DMS 273 (cell line): Measurements from ENCODE around the gene NES.

Experiments used
- DNase-seq: peaks from one replicate; lab custom pipeline; 2025; ENCODE audit not compliant: unreplicated experiment; lab: John Stamatoyannopoulos, UW

NES gene

DNA sequence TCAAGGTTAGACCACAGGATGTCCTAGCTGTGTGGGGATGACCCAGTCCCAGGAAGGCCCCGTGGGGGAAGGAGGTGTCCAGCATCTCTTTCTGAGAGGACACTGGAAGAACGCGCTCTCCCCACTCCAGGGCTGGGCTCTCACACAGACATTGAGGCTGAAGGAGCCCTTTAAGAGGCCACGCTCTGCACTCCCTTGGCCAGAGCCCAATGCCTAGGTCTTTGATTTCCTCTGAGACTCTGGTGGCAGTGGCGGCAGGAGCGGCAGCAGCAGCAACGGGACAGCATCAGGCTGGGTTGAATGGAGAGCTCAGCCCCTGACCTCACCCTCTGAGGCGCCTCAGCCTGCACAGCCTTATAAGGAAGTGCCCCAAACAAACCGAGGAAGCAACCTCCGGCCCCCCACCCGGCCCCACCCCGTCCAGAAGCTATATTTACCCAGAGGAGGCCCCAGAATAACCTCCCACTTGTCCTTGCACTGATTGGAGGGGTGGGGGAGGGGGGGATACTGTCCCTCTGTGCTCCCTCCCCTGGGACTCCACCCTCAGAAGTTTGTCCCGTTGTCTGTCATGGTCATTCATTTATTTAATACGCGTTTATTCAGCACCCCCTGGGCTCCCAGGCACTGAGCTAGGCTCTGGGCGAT, 12.3 kb downstream of the NES start:
- DNase-seq = peak; percentile 53

GRCh38 chr1:156664046-156664766, 13.0 kb downstream of the NES start:
- peak; percentile 30 for DNase-seq

DNA sequence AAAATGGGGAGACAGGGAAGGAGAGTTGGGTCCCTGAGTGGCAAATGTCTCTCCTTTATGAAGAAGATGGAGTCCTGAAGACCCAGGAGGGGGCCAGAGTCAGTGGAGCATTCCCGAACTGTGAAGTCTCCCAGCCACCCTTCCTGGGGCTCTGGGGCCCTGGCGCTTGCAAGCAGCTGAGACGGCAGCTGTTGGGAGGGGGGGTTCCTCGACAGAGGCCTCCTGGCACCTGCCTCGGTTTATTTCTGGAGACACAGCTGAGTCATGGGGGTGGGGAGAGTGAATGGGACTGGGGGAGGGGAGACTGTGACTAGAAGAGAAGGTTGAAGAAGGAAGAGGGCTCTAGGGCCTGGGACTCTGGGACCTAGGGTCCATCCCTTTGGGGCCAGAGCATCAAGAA, 14.0 kb downstream of the NES start:
- peak; percentile 91 for DNase-seq

DNA sequence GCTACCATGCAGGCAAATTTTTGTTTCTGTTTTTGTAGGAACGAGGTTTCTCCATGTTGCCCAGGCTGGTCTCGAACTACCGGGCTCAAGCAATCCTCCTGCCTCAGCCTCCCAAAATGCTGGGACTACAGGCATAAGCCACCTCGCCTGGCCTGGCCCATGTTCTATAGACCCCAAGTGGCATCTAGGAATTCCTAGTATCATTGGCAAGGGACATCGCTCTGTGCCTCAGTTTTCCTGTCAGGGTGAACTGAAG, 14.5 kb downstream of the NES start:
- DNase-seq = no peak

GRCh38 chr1:156662005-156662799, 15.0 kb downstream of the NES start:
- no peak for DNase-seq

GRCh38 chr1:156660752-156661112, 16.5 kb downstream of the NES start:
- DNase-seq = no peak

DNA sequence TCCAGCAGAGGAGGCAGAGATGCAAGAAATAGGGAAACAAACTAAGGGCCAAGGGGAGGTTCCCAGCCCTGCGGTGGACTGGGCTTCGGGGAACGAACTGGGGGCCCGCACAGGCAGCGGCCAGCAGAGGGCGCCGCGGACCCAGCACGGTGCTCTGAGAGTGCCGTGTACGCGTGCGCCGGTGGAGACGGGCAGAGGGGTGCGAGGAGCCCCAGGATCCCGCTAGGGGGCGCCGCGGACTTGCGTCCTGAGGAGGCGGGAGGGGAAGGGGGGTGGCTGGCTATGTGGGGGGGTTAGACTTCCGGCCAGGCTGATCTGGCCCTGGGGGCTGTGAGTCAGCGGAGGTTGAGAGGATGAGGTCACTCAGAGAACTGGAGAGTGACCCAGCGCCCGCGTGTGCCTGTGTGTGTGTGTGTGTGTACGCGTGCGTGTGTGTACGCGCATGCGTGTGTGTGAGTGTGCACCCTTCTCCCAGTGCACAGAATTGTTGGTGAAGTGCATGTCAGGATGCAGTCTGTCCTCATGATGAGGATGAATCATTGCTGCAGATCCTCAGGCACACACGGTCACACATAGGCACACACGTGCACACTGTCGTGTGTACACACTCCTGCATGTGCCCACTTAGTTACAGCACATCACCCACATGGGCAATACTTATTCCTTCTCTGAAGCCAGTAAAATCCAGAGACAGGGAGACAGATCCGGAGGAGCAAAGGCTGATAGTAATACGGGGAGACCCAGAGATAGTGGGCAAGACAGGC, 17.0 kb downstream of the NES start:
- peak; percentile 98 for DNase-seq

GRCh38 chr1:156659661-156659987, 17.6 kb downstream of the NES start:
- no peak for DNase-seq

DNA sequence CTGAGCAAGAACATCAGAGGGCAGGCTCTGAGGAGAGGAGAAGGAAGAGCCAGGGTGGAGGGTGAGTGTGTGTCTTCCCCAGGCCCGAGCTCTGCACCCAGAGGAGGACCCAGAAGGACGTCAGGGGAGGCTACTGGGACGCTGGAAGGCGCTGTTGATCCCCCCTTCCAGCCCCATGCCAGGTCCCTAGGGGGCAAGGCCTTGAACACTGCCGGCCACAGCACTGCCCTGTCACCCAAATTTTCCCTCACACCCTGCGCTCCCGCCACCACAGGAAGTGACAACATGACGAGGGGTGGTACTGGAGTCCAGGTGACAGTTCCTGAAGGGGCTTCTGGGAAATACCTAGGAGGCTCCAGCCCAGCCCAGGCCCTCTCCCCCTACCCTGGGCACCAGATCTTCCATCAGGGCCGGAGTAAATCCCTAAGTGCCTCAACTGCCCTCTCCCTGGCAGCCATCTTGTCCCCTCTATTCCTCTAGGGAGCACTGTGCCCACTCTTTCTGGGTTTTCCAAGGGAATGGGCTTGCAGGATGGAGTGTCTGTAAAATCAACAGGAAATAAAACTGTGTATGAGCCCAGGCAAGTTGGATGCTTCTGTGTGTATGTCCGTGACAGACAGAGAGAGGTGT, 18.1 kb downstream of the NES start:
- no peak for DNase-seq

DNA sequence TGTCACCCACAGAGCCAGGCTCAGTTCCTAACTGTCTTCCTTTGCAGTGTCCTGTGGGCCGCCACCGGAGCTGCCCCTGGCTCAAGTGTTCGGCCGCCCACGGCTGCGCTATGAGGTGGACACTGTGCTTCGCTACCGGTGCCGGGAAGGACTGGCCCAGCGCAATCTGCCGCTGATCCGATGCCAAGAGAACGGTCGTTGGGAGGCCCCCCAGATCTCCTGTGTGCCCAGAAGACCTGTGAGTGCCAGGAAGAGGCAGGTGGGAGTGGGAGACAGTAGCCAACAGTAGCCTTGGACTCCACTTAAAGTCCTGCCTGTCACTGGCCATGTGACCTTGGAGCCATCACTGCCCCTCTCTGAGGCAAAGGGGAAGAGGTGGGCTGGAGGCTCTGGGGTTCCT, 18.7 kb downstream of the NES start:
- no peak for DNase-seq

DNA sequence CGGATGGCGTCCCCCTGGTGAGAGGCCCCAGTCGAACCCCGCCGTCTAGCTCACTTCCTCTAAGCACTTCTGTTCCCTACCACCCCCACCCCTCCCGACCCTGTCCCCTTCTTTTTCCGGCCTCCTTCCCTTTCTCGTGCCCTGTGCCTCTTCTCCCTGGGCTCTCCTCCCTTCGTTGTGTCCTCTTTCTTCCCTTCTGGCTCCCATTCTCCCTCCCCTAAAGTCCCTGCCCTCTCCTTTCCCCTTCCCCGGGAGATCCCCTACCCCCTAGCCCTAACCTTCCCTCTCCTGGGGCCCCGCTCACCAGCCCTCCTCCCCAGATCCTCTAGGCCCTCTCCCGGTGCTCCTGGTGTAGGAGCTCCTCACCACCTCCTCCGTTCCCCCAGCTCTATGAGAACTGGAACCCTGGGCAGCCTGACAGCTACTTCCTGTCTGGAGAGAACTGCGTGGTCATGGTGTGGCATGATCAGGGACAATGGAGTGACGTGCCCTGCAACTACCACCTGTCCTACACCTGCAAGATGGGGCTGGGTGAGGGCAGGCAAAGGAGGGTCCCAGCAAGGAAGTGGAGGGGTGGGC, 19.4 kb downstream of the NES start:
- no peak for DNase-seq

- DNase-seq = peak; percentile 93
These were observed 20.1 kb downstream of the NES start for GRCh38 chr1:156656806-156657740.

- DNase-seq = no peak
These were observed 21.2 kb downstream of the NES start for GRCh38 chr1:156655904-156656516.

GRCh38 chr1:156655151-156655903, 21.9 kb downstream of the NES start:
- peak; percentile 93 for DNase-seq

- peak; percentile 83 for DNase-seq
These were observed 22.5 kb downstream of the NES start for GRCh38 chr1:156654700-156655099.

- no peak for DNase-seq
These were observed 24.2 kb downstream of the NES start for GRCh38 chr1:156652992-156653355.

GRCh38 chr1:156652131-156652991, 24.8 kb downstream of the NES start:
- peak; percentile 82 for DNase-seq

DNA sequence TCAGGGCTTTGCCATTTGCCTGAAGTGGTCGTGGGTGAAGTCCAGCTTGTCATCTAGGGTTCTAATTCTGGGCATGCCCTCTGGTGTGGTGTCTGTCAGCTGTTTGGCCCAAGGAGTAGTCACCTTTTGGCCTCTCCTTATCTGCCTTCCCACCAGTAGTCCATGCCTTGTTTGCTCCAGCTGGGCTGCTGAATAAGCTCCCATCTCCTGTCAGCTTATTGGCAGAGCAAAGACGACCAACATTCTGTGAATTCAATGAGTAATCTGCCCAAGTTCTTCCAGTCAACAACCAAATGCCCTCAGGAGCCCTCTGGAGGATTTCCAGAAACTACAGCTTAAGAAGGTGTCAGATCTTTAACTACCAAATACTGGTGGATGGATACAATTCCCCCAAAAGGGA, 28.3 kb downstream of the NES start:
- DNase-seq = peak; percentile 61
